Activated T-helper 2 cell treated with anti-CD3 and anti-CD28 coated beads, Interferon-gamma antibody, Interleukin-2, Interleukin-4, amounts not matched to agents 10 μg/mL and 5 μg/mL and 100 μg/mL, durations not matched to agents 14 hours and 24 hours and 36 hours (primary cell): Measurements from ENCODE around the gene CHMP2B. TPM values are rescaled to one million over a fixed set of nuclear protein-coding genes. Genes with fewer than 3 reads are reported as not detected.
"Not testable (repeated sequence)": the region's sequence is repeated elsewhere in the genome, so short reads cannot be mapped to it uniquely, and the experiment has no call there.

ENCODE experiments used
- DNase-seq: peaks from one replicate; pipeline ENCODE4 v3.0.0; 2021; ENCODE audit warnings: low spot score
- H3K27ac Mint-ChIP-seq: one replicate; pipeline ENCODE4 v1.8.0; 2021; ENCODE audit warnings: mixed read lengths
- H3K27me3 Mint-ChIP-seq: one replicate; pipeline ENCODE4 v1.8.0; 2021; ENCODE audit warnings: low read depth, mixed read lengths
- H3K36me3 Mint-ChIP-seq: one replicate; pipeline ENCODE4 v1.8.0; 2021; ENCODE audit warnings: low read depth, mixed read lengths
- H3K4me1 Mint-ChIP-seq: one replicate; pipeline ENCODE4 v1.8.0; 2021; ENCODE audit warnings: low read depth, mixed read lengths
- H3K4me3 Mint-ChIP-seq: one replicate; pipeline ENCODE4 v1.8.0; 2021; ENCODE audit warnings: low read depth, mild to moderate bottlenecking, moderate library complexity, mixed read lengths
- H3K9me3 Mint-ChIP-seq: one replicate; pipeline ENCODE4 v1.8.0; 2021; ENCODE audit warnings: mixed read lengths
- intact Hi-C: fragments of 100-400 bp; cut with micrococcal nuclease; formaldehyde crosslinking; loops from one replicate; pipeline ENCODE4 v1.15.1; 2023
- total RNA-seq: library from RNA; stranded (reverse); gene quantifications from 2 replicates; pipeline ENCODE4 v1.2.3, GENCODE V29; 2022

Gene CHMP2B
- total RNA-seq, 1 donor from 2014 or later = 25.0 TPM

- H3K4me3 Mint-ChIP-seq = no peak overlapping the region
- H3K9me3 Mint-ChIP-seq = no peaks in the 10 kb centered on the region
- H3K36me3 Mint-ChIP-seq = peaks cover 28% of the 10 kb centered on the region
- H3K27ac Mint-ChIP-seq = peak overlapping the region; percentile 28
- intact Hi-C loops = no loop called here
- peaks cover 9% of the 10 kb centered on the region for H3K4me1 Mint-ChIP-seq
- no peaks in the 10 kb centered on the region for H3K27me3 Mint-ChIP-seq
- DNase-seq = no peak
Measured at GRCh38 chr3:87246662-87247429, 19.7 kb downstream of the CHMP2B start.

- Mint-ChIP-seq H3K9me3 (no peaks in the 10 kb centered on the region), H3K4me3 (no peak overlapping the region), H3K27ac (peak overlapping the region; percentile 17), H3K4me1 (peaks cover 9% of the 10 kb centered on the region), H3K36me3 (peaks cover 28% of the 10 kb centered on the region), H3K27me3 (no peaks in the 10 kb centered on the region)
- no peak for DNase-seq
- intact Hi-C loops = no loop called here
Measured at GRCh38 chr3:87247430-87247773, 20.3 kb downstream of the CHMP2B start.

DNA sequence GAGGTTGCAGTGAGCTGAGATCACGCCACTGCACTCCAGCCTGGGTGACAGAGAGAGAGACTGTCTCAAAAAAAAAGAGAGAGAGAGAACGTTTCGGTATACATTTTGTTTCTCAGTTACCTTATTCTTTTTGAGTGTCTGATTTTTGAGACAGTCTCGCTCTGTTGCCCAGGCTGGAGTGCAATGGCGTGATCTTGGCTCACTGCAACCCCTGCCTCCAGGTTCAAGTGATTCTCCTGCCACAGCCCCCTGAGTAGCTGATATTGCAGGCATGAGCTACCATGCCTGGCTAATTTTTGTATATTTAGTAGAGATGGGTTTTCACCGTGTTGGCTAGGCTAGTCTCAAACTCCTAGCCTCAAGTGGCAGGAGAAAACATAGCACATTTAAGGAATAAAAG is 21.1 kb downstream of the CHMP2B start:
- H3K4me3 Mint-ChIP-seq, H3K4me1 Mint-ChIP-seq, H3K27ac Mint-ChIP-seq, intact Hi-C loops, H3K27me3 Mint-ChIP-seq, H3K9me3 Mint-ChIP-seq, DNase-seq: not testable (repeated sequence)
- H3K36me3 Mint-ChIP-seq = peaks cover 28% of the 10 kb centered on the region

DNA sequence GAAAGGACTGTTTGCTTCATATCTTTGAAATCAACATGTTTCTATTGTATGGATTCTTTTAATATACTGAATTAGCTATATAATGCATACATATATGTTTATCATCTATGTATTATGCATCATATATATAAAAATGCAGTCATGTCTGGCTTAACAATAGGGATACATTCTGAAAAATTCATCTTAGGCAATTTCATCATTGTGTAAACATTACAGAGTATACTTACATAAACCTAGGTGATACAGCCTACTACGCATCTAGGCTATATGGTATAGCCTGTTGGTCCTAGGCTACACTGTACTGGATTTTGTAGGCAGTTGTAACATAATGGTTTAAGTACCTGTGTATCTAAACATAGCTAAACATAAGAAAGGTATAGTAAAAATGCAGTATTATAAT is 21.7 kb downstream of the CHMP2B start:
- intact Hi-C loops = no loop called here
- no peak for DNase-seq
- no peaks in the 10 kb centered on the region for H3K27me3 Mint-ChIP-seq
- H3K4me3 Mint-ChIP-seq = no peak overlapping the region
- H3K4me1 Mint-ChIP-seq = peaks cover 9% of the 10 kb centered on the region
- H3K36me3 Mint-ChIP-seq = peaks cover 32% of the 10 kb centered on the region
- H3K27ac Mint-ChIP-seq = no peak overlapping the region
- H3K9me3 Mint-ChIP-seq = no peaks in the 10 kb centered on the region

DNA sequence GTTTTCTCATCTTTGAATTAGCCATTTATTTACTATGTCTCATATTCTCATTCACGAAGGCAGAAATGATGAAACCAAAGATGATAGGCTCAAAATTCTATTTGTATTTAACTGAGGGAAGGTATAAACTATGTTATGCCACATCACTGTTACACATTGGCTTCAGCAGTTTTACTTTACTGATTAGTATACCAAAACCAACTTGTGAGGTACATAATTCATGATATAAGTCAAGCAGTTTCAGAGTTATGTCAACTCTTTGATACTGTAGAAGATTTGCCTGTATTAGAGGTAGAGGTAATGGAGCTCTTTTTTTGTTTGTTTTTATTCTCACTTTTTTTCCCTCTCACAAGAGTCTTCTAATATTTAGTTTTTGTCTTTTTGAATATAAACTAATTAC is 22.9 kb downstream of the CHMP2B start:
- DNase-seq = no peak
- Mint-ChIP-seq H3K4me1 (peaks cover 9% of the 10 kb centered on the region), H3K4me3 (no peak overlapping the region), H3K27me3 (no peaks in the 10 kb centered on the region), H3K36me3 (peaks cover 29% of the 10 kb centered on the region), H3K27ac (no peak overlapping the region), H3K9me3 (no peaks in the 10 kb centered on the region)
- intact Hi-C loops = no loop called here

- Mint-ChIP-seq H3K36me3 (no peaks in the 10 kb centered on the region), H3K9me3 (no peaks in the 10 kb centered on the region), H3K27ac (no peak overlapping the region), H3K4me1 (peaks cover 9% of the 10 kb centered on the region), H3K27me3 (peaks cover 11% of the 10 kb centered on the region), H3K4me3 (no peak overlapping the region)
- DNase-seq = peak; percentile 14
- intact Hi-C loops = loop anchor here (1.0 kb wide), 1 partner anchor 244 kb away; no protein-coding TSS in a partner anchor
Measured at GRCh38 chr3:87260270-87260669, 33.2 kb downstream of the CHMP2B start.

- no peak for DNase-seq
- Mint-ChIP-seq H3K36me3 (no peaks in the 10 kb centered on the region), H3K9me3 (no peaks in the 10 kb centered on the region), H3K4me3 (no peak overlapping the region), H3K4me1 (peaks cover 9% of the 10 kb centered on the region), H3K27me3 (peaks cover 12% of the 10 kb centered on the region), H3K27ac (no peak overlapping the region)
- intact Hi-C loops = no loop called here
Measured at GRCh38 chr3:87261925-87262324, 34.8 kb downstream of the CHMP2B start.

DNA sequence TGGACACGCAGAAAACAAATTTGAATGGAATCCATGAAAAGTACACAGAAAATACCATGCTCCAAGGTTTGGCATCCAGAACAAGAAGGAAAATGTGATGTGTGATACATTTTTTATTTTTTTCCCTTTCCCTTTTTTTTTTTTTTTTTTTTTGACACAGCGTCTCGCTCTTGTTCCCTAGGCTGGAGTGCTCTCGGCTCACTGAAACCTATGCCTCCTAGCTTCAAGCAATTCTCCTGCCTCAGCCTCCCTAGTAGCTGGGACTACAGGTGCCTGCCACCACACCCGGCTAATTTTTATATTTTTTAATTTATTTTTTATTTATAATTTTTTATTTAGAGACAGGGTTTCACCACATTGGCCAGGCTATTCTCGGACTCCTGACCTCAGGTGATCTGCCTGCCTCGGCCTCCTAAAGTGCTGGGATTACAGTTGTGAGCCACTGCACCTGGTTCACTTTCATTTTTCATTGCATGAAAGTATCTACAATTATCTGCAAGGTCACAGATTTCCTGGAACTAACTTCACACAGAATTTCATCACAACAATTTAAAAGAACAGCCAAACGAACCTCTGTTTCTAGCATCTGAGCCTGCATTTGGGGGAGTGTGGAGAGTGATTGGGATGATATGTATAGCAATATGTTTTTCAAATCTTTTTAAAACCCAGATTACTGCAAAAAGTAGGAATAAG is 41.0 kb downstream of the CHMP2B start:
- peaks cover 7% of the 10 kb centered on the region for H3K27me3 Mint-ChIP-seq
- H3K4me1 Mint-ChIP-seq = peaks cover 44% of the 10 kb centered on the region
- no peak for DNase-seq
- H3K27ac Mint-ChIP-seq = peak overlapping the region; percentile 10
- no peak overlapping the region for H3K4me3 Mint-ChIP-seq
- no peaks in the 10 kb centered on the region for H3K9me3 Mint-ChIP-seq
- intact Hi-C loops = no loop called here
- H3K36me3 Mint-ChIP-seq = no peaks in the 10 kb centered on the region

- intact Hi-C loops = no loop called here
- Mint-ChIP-seq H3K27me3 (peaks cover 9% of the 10 kb centered on the region), H3K9me3 (no peaks in the 10 kb centered on the region), H3K4me1 (peaks cover 47% of the 10 kb centered on the region), H3K4me3 (no peak overlapping the region), H3K36me3 (no peaks in the 10 kb centered on the region), H3K27ac (peak overlapping the region; percentile 10)
- DNase-seq = no peak
Measured at GRCh38 chr3:87268646-87269211, 41.6 kb downstream of the CHMP2B start.

- Mint-ChIP-seq H3K4me3 (no peak overlapping the region), H3K4me1 (peaks cover 47% of the 10 kb centered on the region), H3K9me3 (no peaks in the 10 kb centered on the region), H3K27me3 (peaks cover 4% of the 10 kb centered on the region), H3K27ac (peak overlapping the region; percentile 59), H3K36me3 (no peaks in the 10 kb centered on the region)
- intact Hi-C loops = loop anchor here (5.0 to 10.0 kb wide), 2 partner anchors 42 to 725 kb away; partner anchors contain the start of gene CHMP2B
- DNase-seq = no peak
Measured at GRCh38 chr3:87269723-87270122, 42.6 kb downstream of the CHMP2B start.

GRCh38 chr3:87270908-87271700 is 44.0 kb downstream of the CHMP2B start:
- Mint-ChIP-seq H3K9me3 (no peaks in the 10 kb centered on the region), H3K27me3 (peaks cover 2% of the 10 kb centered on the region), H3K27ac (peak overlapping the region; percentile 28), H3K36me3 (no peaks in the 10 kb centered on the region), H3K4me1 (peaks cover 47% of the 10 kb centered on the region), H3K4me3 (peak overlapping the region; percentile 26)
- DNase-seq = peak; percentile 8
- intact Hi-C loops = loop anchor here (1.0 to 10.0 kb wide), 3 partner anchors 44 to 724 kb away; partner anchors contain the start of gene CHMP2B

GRCh38 chr3:87272718-87273341 is 45.7 kb downstream of the CHMP2B start:
- no peaks in the 10 kb centered on the region for H3K9me3 Mint-ChIP-seq
- H3K36me3 Mint-ChIP-seq = no peaks in the 10 kb centered on the region
- H3K27me3 Mint-ChIP-seq = peaks cover 3% of the 10 kb centered on the region
- intact Hi-C loops = loop anchor here (1.0 to 10.0 kb wide), 3 partner anchors 14 to 722 kb away; partner anchors contain the start of gene CHMP2B
- H3K27ac Mint-ChIP-seq = no peak overlapping the region
- H3K4me3 Mint-ChIP-seq = no peak overlapping the region
- no peak for DNase-seq
- peaks cover 43% of the 10 kb centered on the region for H3K4me1 Mint-ChIP-seq
